ENCODE measurements around the gene PEX3. TPM values are rescaled to one million over a fixed set of nuclear protein-coding genes. Genes with fewer than 3 reads are reported as not detected.

PEX3 gene
- total and polyA plus RNA-seq, 9 donors, result 12.0 to 29.3 (median 18.1) TPM

DNA sequence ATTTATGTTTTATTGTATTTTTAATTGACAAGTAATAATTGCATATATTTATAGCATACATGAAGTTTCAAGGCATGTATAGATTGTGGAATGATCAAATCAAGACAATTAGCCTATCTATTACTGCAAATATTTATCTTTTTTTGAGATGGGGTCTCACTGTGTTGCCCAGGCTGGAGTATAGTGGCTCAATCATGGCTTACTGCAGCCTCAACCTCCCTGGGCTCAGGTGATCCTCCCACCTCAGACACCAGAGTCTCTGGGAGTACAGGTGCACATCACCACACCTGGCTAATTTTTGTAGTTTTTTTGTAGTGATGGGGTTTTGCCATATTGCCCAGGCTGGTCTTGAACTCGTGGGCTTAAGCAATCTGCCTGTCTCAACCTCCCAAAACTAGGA, 77.1 kb downstream of the PEX3 start:
- TF ChIP-seq POLR2A (IDR thresholded peaks at IDR 0.05), result no peak
- no peak for TF ChIP-seq EP300 (IDR thresholded peaks at IDR 0.05)
- TF ChIP-seq, protein P1, sequence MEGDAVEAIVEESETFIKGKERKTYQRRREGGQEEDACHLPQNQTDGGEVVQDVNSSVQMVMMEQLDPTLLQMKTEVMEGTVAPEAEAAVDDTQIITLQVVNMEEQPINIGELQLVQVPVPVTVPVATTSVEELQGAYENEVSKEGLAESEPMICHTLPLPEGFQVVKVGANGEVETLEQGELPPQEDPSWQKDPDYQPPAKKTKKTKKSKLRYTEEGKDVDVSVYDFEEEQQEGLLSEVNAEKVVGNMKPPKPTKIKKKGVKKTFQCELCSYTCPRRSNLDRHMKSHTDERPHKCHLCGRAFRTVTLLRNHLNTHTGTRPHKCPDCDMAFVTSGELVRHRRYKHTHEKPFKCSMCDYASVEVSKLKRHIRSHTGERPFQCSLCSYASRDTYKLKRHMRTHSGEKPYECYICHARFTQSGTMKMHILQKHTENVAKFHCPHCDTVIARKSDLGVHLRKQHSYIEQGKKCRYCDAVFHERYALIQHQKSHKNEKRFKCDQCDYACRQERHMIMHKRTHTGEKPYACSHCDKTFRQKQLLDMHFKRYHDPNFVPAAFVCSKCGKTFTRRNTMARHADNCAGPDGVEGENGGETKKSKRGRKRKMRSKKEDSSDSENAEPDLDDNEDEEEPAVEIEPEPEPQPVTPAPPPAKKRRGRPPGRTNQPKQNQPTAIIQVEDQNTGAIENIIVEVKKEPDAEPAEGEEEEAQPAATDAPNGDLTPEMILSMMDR (IDR thresholded peaks at IDR 0.05), result no peak
- H3K27me3 ChIP-seq, result no peaks in the 10 kb centered on the region
- H3K36me3 ChIP-seq, result no peaks in the 10 kb centered on the region
- H3K4me3 ChIP-seq, result no peak overlapping the region
- no peak overlapping the region for H3K27ac ChIP-seq
- DNase-seq, result no peak
- H3K9me3 ChIP-seq, result no peaks in the 10 kb centered on the region
- intact Hi-C loops (cut with DNase I), result no loop called here
- no peaks in the 10 kb centered on the region for H3K4me1 ChIP-seq (ENCODE audit: insufficient read depth)
- WGBS, 3 donors, result 86 to 95% (median 93%) methylated on average over 1 of the region's 1 CpG

DNA sequence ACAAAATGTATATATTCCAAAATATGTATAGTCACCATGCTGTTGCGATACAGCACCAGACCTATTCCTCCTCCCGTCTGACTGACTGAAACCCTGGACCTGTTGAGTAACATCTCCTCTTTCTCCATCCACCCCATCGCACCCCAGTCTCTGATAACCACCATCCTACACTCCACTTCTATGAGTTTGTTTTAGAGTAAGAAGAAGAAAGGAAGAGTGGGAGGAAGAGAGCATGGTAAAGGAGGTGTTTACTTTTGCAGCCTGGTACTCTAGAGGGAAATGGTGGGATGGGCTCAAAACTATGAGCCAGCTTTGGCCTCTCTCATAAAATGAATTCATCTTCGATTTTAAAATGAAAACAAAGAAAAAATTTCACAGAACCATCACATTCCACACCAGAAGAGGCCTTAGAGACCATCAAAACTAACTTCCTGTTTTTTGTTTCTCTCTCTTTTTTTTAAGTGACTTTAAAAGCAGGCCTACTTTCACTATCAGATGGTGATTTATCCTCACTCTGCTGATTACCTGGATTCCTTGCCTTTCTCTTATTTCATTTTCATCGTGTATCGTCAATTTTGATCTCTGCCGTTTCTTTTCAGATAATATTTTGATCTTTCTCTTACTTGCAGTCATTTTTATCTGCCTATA, 77.7 kb downstream of the PEX3 start:
- Histone ChIP-seq H3K36me3 (no peaks in the 10 kb centered on the region), H3K27ac (no peak overlapping the region), H3K9me3 (no peaks in the 10 kb centered on the region), H3K27me3 (no peaks in the 10 kb centered on the region), H3K4me3 (no peak overlapping the region), H3K4me1 (ENCODE audit: insufficient read depth) (no peaks in the 10 kb centered on the region)
- DNase-seq, result no peak
- WGBS, 3 donors, result 59 to 72% (median 62%) methylated on average over 7 of the region's 7 CpGs
- intact Hi-C loops (cut with DNase I), result no loop called here
- TF ChIP-seq EP300 (IDR thresholded peaks at IDR 0.05) (no peak), POLR2A (IDR thresholded peaks at IDR 0.05) (no peak)
- TF ChIP-seq, protein P1 (IDR thresholded peaks at IDR 0.05), result no peak

DNA sequence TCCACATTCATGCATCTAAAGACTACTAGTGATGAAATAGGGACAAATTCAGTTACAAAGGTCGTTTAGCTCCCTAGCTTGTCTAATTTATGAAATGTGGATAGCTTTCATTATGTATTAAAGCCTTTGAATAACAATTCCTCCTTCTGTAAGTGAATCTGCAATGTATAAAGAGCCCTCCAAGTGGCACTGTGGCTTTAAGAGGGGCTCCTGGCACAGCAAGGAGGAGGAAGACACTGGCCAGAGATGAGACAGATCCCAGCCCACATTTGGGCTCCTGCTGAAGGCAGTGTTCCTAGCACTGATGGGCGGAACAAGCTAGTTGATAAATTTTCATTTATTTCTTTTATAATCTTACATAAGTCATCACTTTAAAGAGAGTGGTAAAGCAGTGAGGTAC, 78.5 kb downstream of the PEX3 start:
- H3K27me3 ChIP-seq, result no peaks in the 10 kb centered on the region
- H3K9me3 ChIP-seq, result no peaks in the 10 kb centered on the region
- intact Hi-C loops (cut with DNase I), result no loop called here
- no peak for TF ChIP-seq EP300 (IDR thresholded peaks at IDR 0.05)
- TF ChIP-seq, protein P1 (IDR thresholded peaks at IDR 0.05), result no peak
- no peak for TF ChIP-seq POLR2A (IDR thresholded peaks at IDR 0.05)
- WGBS, 3 donors, result 44 to 58% (median 44%) methylated on average over 2 of the region's 2 CpGs
- H3K4me1 ChIP-seq (ENCODE audit: insufficient read depth), result no peaks in the 10 kb centered on the region
- no peak for DNase-seq
- no peaks in the 10 kb centered on the region for H3K36me3 ChIP-seq
- H3K4me3 ChIP-seq, result no peak overlapping the region
- no peak overlapping the region for H3K27ac ChIP-seq

DNA sequence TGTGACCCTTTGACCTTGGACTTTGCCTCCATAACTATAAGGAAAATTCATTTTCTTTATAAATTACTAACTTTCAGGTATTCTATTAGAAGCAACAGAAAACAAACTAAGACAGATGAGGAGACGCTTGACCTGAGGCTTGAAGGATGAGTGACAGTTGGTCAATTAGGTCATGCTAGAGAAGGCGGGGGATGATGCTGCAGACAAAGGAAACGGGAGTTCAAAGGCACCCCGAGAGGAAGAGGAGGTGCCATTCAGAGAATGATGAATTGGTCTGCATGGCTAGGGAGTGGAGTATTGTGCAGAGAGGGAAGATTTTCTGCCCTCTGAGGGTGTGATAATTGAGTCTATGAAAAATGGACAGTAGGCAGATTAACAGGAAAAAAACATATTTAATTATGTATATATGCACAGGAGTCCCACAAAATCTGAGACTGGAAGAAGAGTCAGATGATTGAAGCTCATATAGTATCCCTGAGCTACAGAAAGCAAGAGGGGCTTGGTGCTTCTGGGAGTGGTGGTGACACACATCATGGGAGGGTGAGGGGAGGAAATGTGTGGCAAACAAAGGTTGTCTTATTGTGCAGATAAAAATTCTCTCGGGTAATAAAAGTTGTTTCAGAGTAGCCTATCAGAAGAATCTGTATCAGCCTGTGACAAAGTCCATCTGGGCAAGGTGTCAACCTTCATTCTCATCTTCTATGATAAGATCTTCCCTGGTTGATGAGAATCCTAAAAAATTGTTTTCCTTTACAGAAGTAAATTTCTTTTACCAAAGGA, 81.3 kb downstream of the PEX3 start:
- intact Hi-C loops (cut with DNase I), result no loop called here
- H3K27ac ChIP-seq, result no peak overlapping the region
- DNase-seq, result no peak
- H3K36me3 ChIP-seq, result no peaks in the 10 kb centered on the region
- TF ChIP-seq POLR2A (IDR thresholded peaks at IDR 0.05) (no peak), EP300 (IDR thresholded peaks at IDR 0.05) (no peak)
- TF ChIP-seq, protein P1 (IDR thresholded peaks at IDR 0.05), result no peak
- WGBS, 3 donors, result 45 to 60% (median 50%) methylated on average over 5 of the region's 5 CpGs
- H3K27me3 ChIP-seq, result no peaks in the 10 kb centered on the region
- no peak overlapping the region for H3K4me3 ChIP-seq
- H3K9me3 ChIP-seq, result no peaks in the 10 kb centered on the region
- no peaks in the 10 kb centered on the region for H3K4me1 ChIP-seq (ENCODE audit: insufficient read depth)

All from ovary (tissue), 9 donors.